ENCODE data around the gene CMIP.

The CMIP gene

GRCh38 chr16:81551151-81551808 lies 106.7 kb downstream of the CMIP start:
- TF ChIP-seq TEAD4 (IDR thresholded peaks at IDR 0.05) (no peak), USF1 (IDR thresholded peaks at IDR 0.05) (no peak), ZBTB7A (IDR thresholded peaks at IDR 0.05; ENCODE audit: low read depth) (no peak), RAD21 (IDR thresholded peaks at IDR 0.05; ENCODE audit: low read depth) (no peak), CREB1 (IDR thresholded peaks at IDR 0.05; ENCODE audit: low read depth) (no peak), NFIC (IDR thresholded peaks at IDR 0.05) (no peak), REST (IDR thresholded peaks at IDR 0.05; ENCODE audit: low read depth) (no peak), TCF12 (IDR thresholded peaks at IDR 0.05; ENCODE audit: low read depth) (no peak), EGR1 (IDR thresholded peaks at IDR 0.05) (no peak), FOXM1 (IDR thresholded peaks at IDR 0.05; ENCODE audit: borderline replicate concordance, low read depth) (no peak), EP300 (IDR thresholded peaks at IDR 0.05; ENCODE audit: borderline replicate concordance) (no peak), YY1 (IDR thresholded peaks at IDR 0.05; ENCODE audit: low read depth) (no peak), CEBPB (IDR thresholded peaks at IDR 0.05) (no peak), MAX (IDR thresholded peaks at IDR 0.05) (no peak), TAF1 (IDR thresholded peaks at IDR 0.05; ENCODE audit: low read depth) (no peak)

GRCh38 chr16:81551821-81552304 lies 107.3 kb downstream of the CMIP start:
- no peak for TF ChIP-seq REST (IDR thresholded peaks at IDR 0.05; ENCODE audit: low read depth)

GRCh38 chr16:81552743-81553079 lies 108.1 kb downstream of the CMIP start:
- TF ChIP-seq EP300 (IDR thresholded peaks at IDR 0.05; ENCODE audit: borderline replicate concordance): no peak
- no peak for TF ChIP-seq CEBPB (IDR thresholded peaks at IDR 0.05)
- no peak for TF ChIP-seq NFIC (IDR thresholded peaks at IDR 0.05)
- no peak for TF ChIP-seq CREB1 (IDR thresholded peaks at IDR 0.05; ENCODE audit: low read depth)
- no peak for TF ChIP-seq MAX (IDR thresholded peaks at IDR 0.05)
- no peak for TF ChIP-seq TAF1 (IDR thresholded peaks at IDR 0.05; ENCODE audit: low read depth)
- no peak for TF ChIP-seq ZBTB7A (IDR thresholded peaks at IDR 0.05; ENCODE audit: low read depth)
- TF ChIP-seq USF1 (IDR thresholded peaks at IDR 0.05): no peak
- no peak for TF ChIP-seq RAD21 (IDR thresholded peaks at IDR 0.05; ENCODE audit: low read depth)
- no peak for TF ChIP-seq YY1 (IDR thresholded peaks at IDR 0.05; ENCODE audit: low read depth)
- TF ChIP-seq TEAD4 (IDR thresholded peaks at IDR 0.05): no peak
- no peak for TF ChIP-seq EGR1 (IDR thresholded peaks at IDR 0.05)
- no peak for TF ChIP-seq REST (IDR thresholded peaks at IDR 0.05; ENCODE audit: low read depth)
- no peak for TF ChIP-seq TCF12 (IDR thresholded peaks at IDR 0.05; ENCODE audit: low read depth)
- no peak for TF ChIP-seq FOXM1 (IDR thresholded peaks at IDR 0.05; ENCODE audit: borderline replicate concordance, low read depth)

GRCh38 chr16:81553080-81553813 lies 108.6 kb downstream of the CMIP start:
- no peak for TF ChIP-seq FOXM1 (IDR thresholded peaks at IDR 0.05; ENCODE audit: borderline replicate concordance, low read depth)
- TF ChIP-seq TEAD4 (IDR thresholded peaks at IDR 0.05): no peak
- TF ChIP-seq MAX (IDR thresholded peaks at IDR 0.05): no peak
- no peak for TF ChIP-seq ZBTB7A (IDR thresholded peaks at IDR 0.05; ENCODE audit: low read depth)
- TF ChIP-seq YY1 (IDR thresholded peaks at IDR 0.05; ENCODE audit: low read depth): no peak
- TF ChIP-seq EGR1 (IDR thresholded peaks at IDR 0.05): no peak
